Astrocyte (in vitro differentiated cells and primary cell): ENCODE data around the gene FAN1. TPM values are rescaled to one million over a fixed set of nuclear protein-coding genes. Genes with fewer than 3 reads are reported as not detected.

Experiments used
- DNase-seq: peaks from one replicate; pipeline ENCODE4 v3.0.0-alpha.2; 2010; ENCODE audit warnings: low read depth
- FAIRE-seq: peaks from 2 replicates; lab custom pipeline; 2011; peaks lifted over from hg19 to GRCh38; lab: Jason Lieb, UNC
- H2AFZ ChIP-seq: 2 replicates; pipeline ENCODE4 v1.6.0; 2012; ENCODE audit warnings: low read depth, low read length, inconsistent platforms
- H3K27ac ChIP-seq: 2 replicates; pipeline ENCODE4 v1.5.1; 2011; ENCODE audit warnings: low read depth, low read length, inconsistent platforms
- H3K27me3 ChIP-seq: 2 replicates; pipeline ENCODE4 v1.6.0; 2011; ENCODE audit warnings: low read length, inconsistent platforms; ENCODE audit not compliant: insufficient read depth
- H3K36me3 ChIP-seq: 2 replicates; pipeline ENCODE4 v1.5.1; 2011; ENCODE audit warnings: low read length, inconsistent platforms; ENCODE audit not compliant: insufficient read depth
- H3K4me1 ChIP-seq: 2 replicates; pipeline ENCODE4 v1.5.1; 2011; ENCODE audit warnings: low read length, inconsistent platforms; ENCODE audit not compliant: insufficient read depth
- H3K4me2 ChIP-seq: 2 replicates; pipeline ENCODE4 v1.6.0; 2012; ENCODE audit warnings: low read length, inconsistent platforms
- H3K4me3 ChIP-seq: 2 replicates; pipeline ENCODE4 v1.5.1; 2011; ENCODE audit warnings: low read depth, mild to moderate bottlenecking, low read length, inconsistent platforms; ENCODE audit not compliant: insufficient read depth
- H3K79me2 ChIP-seq: 2 replicates; pipeline ENCODE4 v1.6.0; 2012; ENCODE audit warnings: mild to moderate bottlenecking, low read length, inconsistent platforms; ENCODE audit not compliant: insufficient read depth
- H3K9ac ChIP-seq: 2 replicates; pipeline ENCODE4 v1.6.0; 2012; ENCODE audit warnings: mild to moderate bottlenecking, low read length, inconsistent platforms
- H3K9me3 ChIP-seq: 2 replicates; pipeline ENCODE4 v1.5.1; 2012; ENCODE audit warnings: low read depth, mild to moderate bottlenecking, low read length, inconsistent platforms; ENCODE audit not compliant: insufficient read depth
- H4K20me1 ChIP-seq: 2 replicates; pipeline ENCODE4 v1.6.0; 2012; ENCODE audit warnings: low read length, inconsistent platforms; ENCODE audit not compliant: insufficient read depth
- H3K27ac Mint-ChIP-seq: one replicate; pipeline ENCODE4 v1.8.0; 2021; ENCODE audit warnings: mild to moderate bottlenecking, mixed read lengths; ENCODE audit not compliant: unreplicated experiment
- H3K27me3 Mint-ChIP-seq: one replicate; pipeline ENCODE4 v1.8.0; 2021; ENCODE audit warnings: low read depth, mixed read lengths; ENCODE audit not compliant: unreplicated experiment
- H3K36me3 Mint-ChIP-seq: one replicate; pipeline ENCODE4 v1.8.0; 2021; ENCODE audit warnings: low read depth, mixed read lengths; ENCODE audit not compliant: unreplicated experiment
- H3K4me1 Mint-ChIP-seq: one replicate; pipeline ENCODE4 v1.8.0; 2021; ENCODE audit warnings: low read depth, mixed read lengths; ENCODE audit not compliant: unreplicated experiment
- H3K4me3 Mint-ChIP-seq: one replicate; pipeline ENCODE4 v1.8.0; 2021; ENCODE audit warnings: mild to moderate bottlenecking, moderate library complexity, mixed read lengths; ENCODE audit not compliant: unreplicated experiment
- H3K9me3 Mint-ChIP-seq: one replicate; pipeline ENCODE4 v1.8.0; 2021; ENCODE audit warnings: mild to moderate bottlenecking, mixed read lengths; ENCODE audit not compliant: unreplicated experiment
- EZH2 ChIP-seq: IDR thresholded peaks from 2 replicates; pipeline ENCODE4 v1.6.1; 2012; ENCODE audit warnings: mild to moderate bottlenecking, low read length, inconsistent platforms; ENCODE audit not compliant: insufficient read depth
- total RNA-seq: library from RNA; stranded (reverse); gene quantifications from 2 replicates; pipeline ENCODE4 v1.2.1, GENCODE V29; 2021
- TF ChIP-seq, protein P1 (sequence below): IDR thresholded peaks from 2 replicates; pipeline ENCODE4 v1.5.1; 2011; ENCODE audit warnings: low read depth, mild to moderate bottlenecking, inconsistent platforms, low read length, moderate library complexity; ENCODE audit not compliant: insufficient read depth

Gene FAN1
- total RNA-seq, 1 donor from 2014 or later: 13.6 TPM

- TF ChIP-seq, protein P1, sequence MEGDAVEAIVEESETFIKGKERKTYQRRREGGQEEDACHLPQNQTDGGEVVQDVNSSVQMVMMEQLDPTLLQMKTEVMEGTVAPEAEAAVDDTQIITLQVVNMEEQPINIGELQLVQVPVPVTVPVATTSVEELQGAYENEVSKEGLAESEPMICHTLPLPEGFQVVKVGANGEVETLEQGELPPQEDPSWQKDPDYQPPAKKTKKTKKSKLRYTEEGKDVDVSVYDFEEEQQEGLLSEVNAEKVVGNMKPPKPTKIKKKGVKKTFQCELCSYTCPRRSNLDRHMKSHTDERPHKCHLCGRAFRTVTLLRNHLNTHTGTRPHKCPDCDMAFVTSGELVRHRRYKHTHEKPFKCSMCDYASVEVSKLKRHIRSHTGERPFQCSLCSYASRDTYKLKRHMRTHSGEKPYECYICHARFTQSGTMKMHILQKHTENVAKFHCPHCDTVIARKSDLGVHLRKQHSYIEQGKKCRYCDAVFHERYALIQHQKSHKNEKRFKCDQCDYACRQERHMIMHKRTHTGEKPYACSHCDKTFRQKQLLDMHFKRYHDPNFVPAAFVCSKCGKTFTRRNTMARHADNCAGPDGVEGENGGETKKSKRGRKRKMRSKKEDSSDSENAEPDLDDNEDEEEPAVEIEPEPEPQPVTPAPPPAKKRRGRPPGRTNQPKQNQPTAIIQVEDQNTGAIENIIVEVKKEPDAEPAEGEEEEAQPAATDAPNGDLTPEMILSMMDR: no peak
- TF ChIP-seq EZH2: no peak
- Histone ChIP-seq H3K27me3 (no peaks in the 10 kb centered on the region), H3K4me1 (peaks cover 23% of the 10 kb centered on the region), H3K9ac (peak overlapping the region; percentile 27), H3K27ac (peak overlapping the region; percentile 64), H4K20me1 (no peaks in the 10 kb centered on the region), H3K4me2 (peak overlapping the region; percentile 41), H3K9me3 (no peaks in the 10 kb centered on the region), H2AFZ (no peak overlapping the region), H3K4me3 (no peak overlapping the region), H3K36me3 (peaks cover 31% of the 10 kb centered on the region), H3K79me2 (no peaks in the 10 kb centered on the region)
- Mint-ChIP-seq H3K4me1 (peaks cover 20% of the 10 kb centered on the region), H3K36me3 (peaks cover 24% of the 10 kb centered on the region), H3K27ac (peak overlapping the region; percentile 43), H3K9me3 (no peaks in the 10 kb centered on the region), H3K27me3 (no peaks in the 10 kb centered on the region), H3K4me3 (no peak overlapping the region)
- peak; percentile 46 for DNase-seq
- no peak for FAIRE-seq
Observed at GRCh38 chr15:30956216-30957124, 52.8 kb downstream of the FAN1 start.

DNA sequence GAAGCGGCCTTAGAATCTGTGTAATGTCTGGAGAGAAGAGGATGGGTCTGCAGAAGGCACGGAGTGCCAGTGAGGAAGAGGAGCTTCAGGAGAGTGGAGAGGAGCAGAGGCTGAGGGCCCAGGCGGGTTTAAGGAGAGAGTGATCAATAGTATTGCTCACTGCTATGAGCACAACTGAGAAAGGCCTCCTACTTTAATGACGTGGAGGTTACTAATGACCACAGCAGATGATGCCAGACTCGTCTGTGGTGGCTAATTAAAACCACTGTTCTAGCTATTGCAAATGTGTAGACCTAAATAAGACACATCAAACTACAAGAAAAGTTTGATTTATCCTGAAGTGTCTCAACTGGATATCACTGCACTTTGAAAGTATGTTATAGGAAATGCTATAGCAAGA lies 54.5 kb downstream of the FAN1 start:
- no peak for DNase-seq
- Mint-ChIP-seq H3K9me3 (no peaks in the 10 kb centered on the region), H3K27me3 (no peaks in the 10 kb centered on the region), H3K4me3 (peak overlapping the region; percentile 60), H3K4me1 (peaks cover 19% of the 10 kb centered on the region), H3K36me3 (peaks cover 19% of the 10 kb centered on the region), H3K27ac (no peak overlapping the region)
- FAIRE-seq: no peak
- Histone ChIP-seq H3K9ac (no peak overlapping the region), H3K79me2 (no peaks in the 10 kb centered on the region), H3K4me3 (no peak overlapping the region), H3K36me3 (peaks cover 17% of the 10 kb centered on the region), H4K20me1 (no peaks in the 10 kb centered on the region), H2AFZ (no peak overlapping the region), H3K9me3 (no peaks in the 10 kb centered on the region), H3K27ac (no peak overlapping the region), H3K4me2 (no peak overlapping the region), H3K4me1 (peaks cover 23% of the 10 kb centered on the region), H3K27me3 (no peaks in the 10 kb centered on the region)
- TF ChIP-seq, protein P1: no peak
- no peak for TF ChIP-seq EZH2

- Mint-ChIP-seq H3K4me3 (no peak overlapping the region), H3K4me1 (no peaks in the 10 kb centered on the region), H3K27me3 (no peaks in the 10 kb centered on the region), H3K27ac (no peak overlapping the region), H3K9me3 (no peaks in the 10 kb centered on the region), H3K36me3 (peaks cover 8% of the 10 kb centered on the region)
- H3K36me3 ChIP-seq: peaks cover 24% of the 10 kb centered on the region
- no peaks in the 10 kb centered on the region for H3K9me3 ChIP-seq
- no peaks in the 10 kb centered on the region for H3K27me3 ChIP-seq
- FAIRE-seq (no peak), DNase-seq (no peak)
- H3K27ac ChIP-seq: no peak overlapping the region
- no peak overlapping the region for H2AFZ ChIP-seq
- no peak overlapping the region for H3K4me3 ChIP-seq
- TF ChIP-seq EZH2: no peak
- TF ChIP-seq, protein P1: no peak
- H3K4me2 ChIP-seq: no peak overlapping the region
- H3K9ac ChIP-seq: no peak overlapping the region
- H4K20me1 ChIP-seq: no peaks in the 10 kb centered on the region
- H3K4me1 ChIP-seq: peaks cover under 1% of the 10 kb centered on the region
- no peaks in the 10 kb centered on the region for H3K79me2 ChIP-seq
Observed at GRCh38 chr15:30962079-30962478, 58.4 kb downstream of the FAN1 start.
